HFF-Myc (cell line): ENCODE measurements around the gene TSC2.

Source experiments
- DNase-seq: peaks from one replicate; pipeline ENCODE4 v3.0.0-alpha.2; 2011; ENCODE audit warnings: low read depth; ENCODE audit errors: extremely low read depth
- H3K4me3 ChIP-seq: replicated peaks from 2 replicates; pipeline ENCODE4 v1.5.1; 2011; ENCODE audit warnings: low read depth, mild to moderate bottlenecking, control low read depth, low read length
- TF ChIP-seq, protein P1 (sequence below): IDR thresholded peaks from 2 replicates; pipeline ENCODE4 v1.5.1; 2012; ENCODE audit warnings: mild to moderate bottlenecking, low read depth, low read length, control low read depth; ENCODE audit errors: missing control alignments

The TSC2 gene

DNA sequence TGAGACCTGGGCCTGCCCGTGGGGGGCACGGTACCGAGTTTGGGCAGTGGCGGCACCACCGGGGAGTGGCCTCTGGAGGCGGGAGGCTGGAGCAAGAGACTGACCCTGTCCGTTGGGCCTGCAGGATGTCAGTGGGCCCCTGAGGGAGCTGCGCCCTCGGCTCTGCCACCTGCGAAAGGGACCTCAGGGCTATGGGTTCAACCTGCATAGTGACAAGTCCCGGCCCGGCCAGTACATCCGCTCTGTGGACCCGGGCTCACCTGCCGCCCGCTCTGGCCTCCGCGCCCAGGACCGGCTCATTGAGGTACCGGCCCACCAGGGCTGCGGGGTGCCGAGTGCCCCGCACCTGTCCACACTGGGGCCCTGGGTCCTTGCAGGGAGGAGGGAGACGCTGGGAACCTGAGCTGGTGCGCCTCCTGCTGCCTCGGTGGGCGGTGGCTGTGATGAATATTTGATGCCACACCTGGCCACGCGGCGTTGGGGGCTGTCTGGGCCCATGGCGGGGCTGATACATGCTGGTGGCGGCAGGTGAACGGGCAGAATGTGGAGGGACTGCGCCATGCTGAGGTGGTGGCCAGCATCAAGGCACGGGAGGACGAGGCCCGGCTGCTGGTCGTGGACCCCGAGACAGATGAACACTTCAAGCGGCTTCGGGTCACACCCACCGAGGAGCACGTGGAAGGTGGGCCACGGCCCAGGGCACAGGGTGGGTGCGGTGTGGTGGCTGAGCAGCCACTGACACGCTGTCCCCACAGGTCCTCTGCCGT, 11.4 kb upstream of the TSC2 start:
- no peak for DNase-seq
- H3K4me3 ChIP-seq, result no peak overlapping the region
- TF ChIP-seq, protein P1, sequence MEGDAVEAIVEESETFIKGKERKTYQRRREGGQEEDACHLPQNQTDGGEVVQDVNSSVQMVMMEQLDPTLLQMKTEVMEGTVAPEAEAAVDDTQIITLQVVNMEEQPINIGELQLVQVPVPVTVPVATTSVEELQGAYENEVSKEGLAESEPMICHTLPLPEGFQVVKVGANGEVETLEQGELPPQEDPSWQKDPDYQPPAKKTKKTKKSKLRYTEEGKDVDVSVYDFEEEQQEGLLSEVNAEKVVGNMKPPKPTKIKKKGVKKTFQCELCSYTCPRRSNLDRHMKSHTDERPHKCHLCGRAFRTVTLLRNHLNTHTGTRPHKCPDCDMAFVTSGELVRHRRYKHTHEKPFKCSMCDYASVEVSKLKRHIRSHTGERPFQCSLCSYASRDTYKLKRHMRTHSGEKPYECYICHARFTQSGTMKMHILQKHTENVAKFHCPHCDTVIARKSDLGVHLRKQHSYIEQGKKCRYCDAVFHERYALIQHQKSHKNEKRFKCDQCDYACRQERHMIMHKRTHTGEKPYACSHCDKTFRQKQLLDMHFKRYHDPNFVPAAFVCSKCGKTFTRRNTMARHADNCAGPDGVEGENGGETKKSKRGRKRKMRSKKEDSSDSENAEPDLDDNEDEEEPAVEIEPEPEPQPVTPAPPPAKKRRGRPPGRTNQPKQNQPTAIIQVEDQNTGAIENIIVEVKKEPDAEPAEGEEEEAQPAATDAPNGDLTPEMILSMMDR, result no peak

DNA sequence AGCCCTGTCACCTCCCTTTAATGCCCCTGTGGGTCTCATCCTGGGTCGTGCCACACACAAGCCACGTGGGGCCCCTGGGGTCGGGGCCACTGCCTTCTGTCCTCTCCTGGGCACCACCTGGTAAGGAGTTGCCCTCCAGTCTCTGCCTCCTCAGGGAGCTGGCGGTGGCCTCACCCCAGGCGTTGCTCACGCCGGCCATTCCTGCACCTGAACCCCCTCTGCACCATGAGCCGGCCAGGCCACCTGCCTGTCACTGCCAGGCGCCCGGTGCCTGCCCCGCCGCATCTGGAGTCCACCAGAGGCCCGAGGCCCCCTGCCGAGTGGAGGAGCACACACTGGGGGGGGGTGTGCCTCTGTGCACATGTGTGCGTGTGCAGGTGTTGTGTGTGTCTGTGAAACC, 10.7 kb upstream of the TSC2 start:
- H3K4me3 ChIP-seq, result no peak overlapping the region
- TF ChIP-seq, protein P1, result no peak
- no peak for DNase-seq

DNA sequence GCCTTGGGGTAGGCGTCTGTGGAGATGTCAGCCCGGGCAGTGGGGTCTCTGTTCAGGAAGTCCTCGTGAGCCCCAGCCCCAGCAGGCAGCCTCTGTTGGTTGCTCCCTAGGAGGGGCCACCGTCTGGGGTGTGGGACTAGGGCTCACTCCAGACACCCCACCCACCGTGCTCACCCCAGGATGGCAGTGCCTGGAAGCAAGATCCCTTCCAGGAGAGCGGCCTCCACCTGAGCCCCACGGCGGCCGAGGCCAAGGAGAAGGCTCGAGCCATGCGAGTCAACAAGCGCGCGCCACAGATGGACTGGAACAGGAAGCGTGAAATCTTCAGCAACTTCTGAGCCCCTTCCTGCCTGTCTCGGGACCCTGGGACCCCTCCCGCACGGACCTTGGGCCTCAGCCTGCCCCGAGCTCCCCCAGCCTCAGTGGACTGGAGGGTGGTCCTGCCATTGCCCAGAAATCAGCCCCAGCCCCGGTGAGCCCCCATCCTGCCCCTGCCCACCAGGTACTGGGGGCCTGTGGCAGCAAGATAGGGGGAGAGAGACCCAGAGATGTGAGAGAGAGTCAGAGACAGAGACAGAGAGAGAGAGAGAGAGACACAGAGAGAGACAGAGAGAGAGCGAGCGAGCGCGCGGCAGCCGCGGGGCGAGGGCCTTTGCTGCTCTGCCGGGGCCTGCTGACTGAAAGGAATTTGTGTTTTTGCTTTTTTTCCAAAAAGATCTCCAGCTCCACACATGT, 10.0 kb upstream of the TSC2 start:
- TF ChIP-seq, protein P1, result no peak
- H3K4me3 ChIP-seq, result no peak overlapping the region
- DNase-seq, result no peak

DNA sequence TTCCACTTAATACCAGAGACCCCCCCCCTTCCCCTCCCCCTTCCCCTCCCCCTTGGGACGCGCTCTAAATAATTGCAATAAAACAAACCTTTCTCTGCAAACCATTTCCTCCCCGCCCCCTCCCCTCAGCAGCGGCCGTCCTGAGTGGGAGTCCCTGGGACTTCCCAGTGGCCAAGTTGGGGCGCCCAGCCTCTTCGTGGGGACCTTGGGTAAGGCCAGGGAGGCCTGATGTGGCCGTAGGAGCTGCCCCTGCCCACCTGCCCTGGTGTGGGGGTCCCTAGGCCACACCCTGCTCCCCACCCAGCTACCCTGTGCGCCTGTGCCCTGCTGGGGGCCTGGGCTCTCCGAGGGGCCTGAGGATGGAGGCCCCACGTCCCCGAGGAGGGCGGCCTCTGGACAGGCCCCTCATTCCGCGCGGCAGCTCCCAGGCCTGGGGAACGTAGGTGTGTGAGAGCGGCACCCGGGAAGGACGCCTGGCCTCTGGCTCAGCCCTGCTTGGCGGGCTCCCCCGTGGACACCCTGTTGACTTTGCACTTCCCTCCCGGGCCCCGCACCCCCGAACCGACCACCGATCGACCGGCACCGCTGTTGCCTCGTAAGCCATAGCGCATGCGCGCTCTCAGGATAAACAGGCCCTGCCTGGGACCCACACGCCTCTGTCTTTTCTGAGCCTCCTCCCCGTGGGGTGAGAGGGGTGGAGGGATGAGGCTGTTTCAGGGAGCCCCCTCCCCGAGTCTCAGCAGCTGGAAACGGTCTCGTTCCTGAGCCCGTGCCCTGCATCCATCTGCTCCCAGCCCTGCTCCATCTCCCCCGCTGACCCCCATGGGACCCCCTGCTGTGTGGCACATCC, 9.2 kb upstream of the TSC2 start:
- no peak for DNase-seq
- TF ChIP-seq, protein P1, result no peak
- H3K4me3 ChIP-seq, result no peak overlapping the region

DNA sequence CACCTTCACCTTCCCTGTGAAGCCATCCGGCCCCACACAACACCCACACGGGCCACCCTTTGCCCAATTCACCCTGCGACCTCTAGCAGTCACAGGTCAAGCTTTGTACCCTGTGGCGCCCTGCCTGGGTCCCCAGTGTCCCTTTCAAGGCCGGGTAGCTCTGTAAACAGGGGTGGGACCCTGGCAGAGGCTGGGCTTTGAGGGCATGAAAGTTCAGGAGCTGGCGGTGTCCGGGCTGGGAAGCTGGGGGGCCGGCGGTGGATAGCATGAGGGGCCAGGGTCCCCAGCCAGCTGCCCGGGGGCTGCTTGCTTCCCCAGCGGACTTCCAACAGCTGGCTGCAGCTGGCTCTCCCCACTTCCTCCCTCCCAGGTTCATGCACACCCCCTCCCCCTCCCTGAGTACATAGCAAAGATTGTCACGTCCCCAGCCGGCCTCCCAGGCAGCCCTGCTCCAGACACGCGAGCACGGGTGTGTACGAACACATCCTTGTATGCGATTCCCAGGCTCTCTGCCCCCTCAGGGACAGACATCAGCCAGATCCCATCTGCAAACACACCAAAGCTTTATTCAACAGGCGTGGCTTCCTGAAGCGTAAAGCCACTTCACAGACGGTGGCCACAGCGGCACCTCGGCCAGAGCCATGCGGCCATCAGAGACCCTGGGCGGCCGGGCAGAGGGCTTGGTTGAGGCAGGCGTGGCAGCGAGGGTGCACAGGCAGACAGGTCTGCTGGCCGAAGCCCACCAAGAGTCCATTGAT, 8.3 kb upstream of the TSC2 start:
- no peak for DNase-seq
- TF ChIP-seq, protein P1, result no peak
- H3K4me3 ChIP-seq, result no peak overlapping the region
